ENCODE measurements around the gene SLC25A12.
A peak's percentile ranks its signal among the peaks of the same experiment; 100 is the strongest.

Gene SLC25A12

DNA sequence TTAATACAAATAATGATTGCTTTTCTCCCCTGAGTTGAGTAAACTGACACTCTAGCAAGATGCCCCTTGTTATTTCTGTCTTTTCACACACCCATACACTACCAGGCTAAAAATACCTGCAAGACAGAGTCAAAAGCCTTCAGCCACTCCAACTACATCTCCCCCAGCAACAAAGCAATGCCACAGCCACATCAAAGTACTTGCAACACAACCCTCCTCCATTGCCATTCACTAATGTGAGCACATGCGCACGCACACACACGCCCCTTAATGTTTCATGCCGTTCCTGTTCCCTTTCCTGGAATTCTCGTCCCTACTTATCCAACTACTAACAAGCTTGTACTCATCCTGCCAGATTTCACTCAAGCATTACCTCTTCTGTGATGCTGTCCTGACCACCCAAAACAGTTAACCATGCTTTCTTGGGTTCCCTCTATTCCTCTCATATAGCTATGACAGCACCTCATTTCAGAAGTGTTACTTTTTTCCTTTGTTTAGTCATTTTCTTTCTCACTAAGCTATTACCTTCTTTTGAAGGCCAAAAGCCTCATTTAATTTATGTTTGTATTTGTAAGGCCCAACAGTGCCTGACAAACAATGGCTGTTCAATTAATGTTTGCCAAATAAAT, 29.6 kb downstream of the SLC25A12 start:
- Histone ChIP-seq H3K4me3 (ENCODE audit: low read depth, low read length) (no peak overlapping the region), H3K18ac (ENCODE audit: low read length) (no peak overlapping the region), H3K36me3 (ENCODE audit: control insufficient read depth in 1 of 2, insufficient read depth in 2 of 2, low read length in 2 of 2) (peaks cover 0 to 5% of the 10 kb centered on the region in 2 experiments), H3K27me3 (ENCODE audit: insufficient read depth, low read length) (no peaks in the 10 kb centered on the region), H2AFZ (ENCODE audit: insufficient read depth, low read length, poor library complexity) (no peak overlapping the region), H3K79me1 (ENCODE audit: low read length) (no peaks in the 10 kb centered on the region), H3K4ac (ENCODE audit: low read depth, low read length) (no peak overlapping the region), H3K4me1 (ENCODE audit: control insufficient read depth in 1 of 2, insufficient read depth in 2 of 2, low read length in 2 of 2) (no peaks in the 10 kb centered on the region), H3K9ac (ENCODE audit: low read length) (no peak overlapping the region), H3K79me2 (ENCODE audit: control insufficient read depth, insufficient read depth, low read length, poor library complexity) (no peaks in the 10 kb centered on the region), H2BK5ac (ENCODE audit: low read depth, low read length, poor library complexity) (no peak overlapping the region), H3K23ac (ENCODE audit: low read length) (no peak overlapping the region), H4K91ac (ENCODE audit: low read depth, low read length) (no peak overlapping the region), H4K8ac (ENCODE audit: low read depth, low read length) (no peak overlapping the region), H3K9me3 (ENCODE audit: insufficient read depth, low read depth, low read length) (no peaks in the 10 kb centered on the region), H4K12ac (ENCODE audit: low read depth, low read length) (no peak overlapping the region), H2BK120ac (ENCODE audit: insufficient read depth, low read length, poor library complexity) (no peak overlapping the region), H3K14ac (ENCODE audit: low read length) (no peak overlapping the region), H3K4me2 (ENCODE audit: low read length) (no peak overlapping the region), H3K27ac (ENCODE audit: low read depth, low read length) (no peak overlapping the region), H2AK5ac (ENCODE audit: low read length) (no peak overlapping the region), H2BK12ac (ENCODE audit: low read length) (no peak overlapping the region)
- no CpG with 5 or more reads among the region's 5 CpGs for WGBS (ENCODE audit: extremely low coverage, insufficient coverage, insufficient read length)
- DNase-seq, result no peak

DNA sequence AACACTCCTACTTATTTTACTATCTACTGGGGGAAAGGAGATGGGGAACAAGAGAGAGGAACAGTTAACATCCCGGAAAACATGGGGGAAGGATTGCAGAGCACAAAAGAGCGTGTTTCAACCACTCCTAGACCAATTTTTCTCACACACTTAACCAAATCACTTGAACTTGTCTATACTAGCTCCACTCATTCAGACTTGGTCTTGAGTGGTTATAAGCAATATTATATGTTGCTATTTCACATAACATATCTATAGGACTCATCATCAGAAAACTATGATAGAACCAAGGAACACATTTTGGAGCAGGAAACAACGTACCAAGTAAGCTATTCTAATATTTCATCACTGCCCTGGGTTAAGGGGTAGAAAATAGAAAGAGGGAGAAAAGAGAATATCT, 31.5 kb downstream of the SLC25A12 start:
- Histone ChIP-seq H3K9me3 (ENCODE audit: insufficient read depth, low read depth, low read length) (no peaks in the 10 kb centered on the region), H4K12ac (ENCODE audit: low read depth, low read length) (no peak overlapping the region), H3K36me3 (ENCODE audit: control insufficient read depth in 1 of 2, insufficient read depth in 2 of 2, low read length in 2 of 2) (no peaks in the 10 kb centered on the region), H2AK5ac (ENCODE audit: low read length) (no peak overlapping the region), H3K9ac (ENCODE audit: low read length) (no peak overlapping the region), H3K79me1 (ENCODE audit: low read length) (no peaks in the 10 kb centered on the region), H3K18ac (ENCODE audit: low read length) (no peak overlapping the region), H3K27ac (ENCODE audit: low read depth, low read length) (no peak overlapping the region), H3K4me2 (ENCODE audit: low read length) (no peak overlapping the region), H3K14ac (ENCODE audit: low read length) (no peak overlapping the region), H3K23ac (ENCODE audit: low read length) (no peak overlapping the region), H3K27me3 (ENCODE audit: insufficient read depth, low read length) (no peaks in the 10 kb centered on the region), H2AFZ (ENCODE audit: insufficient read depth, low read length, poor library complexity) (no peak overlapping the region), H3K4me3 (ENCODE audit: low read depth, low read length) (no peak overlapping the region), H3K79me2 (ENCODE audit: control insufficient read depth, insufficient read depth, low read length, poor library complexity) (no peaks in the 10 kb centered on the region), H2BK120ac (ENCODE audit: insufficient read depth, low read length, poor library complexity) (no peak overlapping the region), H2BK12ac (ENCODE audit: low read length) (no peak overlapping the region), H4K8ac (ENCODE audit: low read depth, low read length) (no peak overlapping the region), H4K91ac (ENCODE audit: low read depth, low read length) (no peak overlapping the region), H3K4ac (ENCODE audit: low read depth, low read length) (no peak overlapping the region), H3K4me1 (ENCODE audit: control insufficient read depth in 1 of 2, insufficient read depth in 2 of 2, low read length in 2 of 2) (no peaks in the 10 kb centered on the region), H2BK5ac (ENCODE audit: low read depth, low read length, poor library complexity) (no peak overlapping the region)
- DNase-seq, result no peak
- WGBS (ENCODE audit: extremely low coverage, insufficient coverage, insufficient read length), result no CpG with 5 or more reads among the region's 3 CpGs

DNA sequence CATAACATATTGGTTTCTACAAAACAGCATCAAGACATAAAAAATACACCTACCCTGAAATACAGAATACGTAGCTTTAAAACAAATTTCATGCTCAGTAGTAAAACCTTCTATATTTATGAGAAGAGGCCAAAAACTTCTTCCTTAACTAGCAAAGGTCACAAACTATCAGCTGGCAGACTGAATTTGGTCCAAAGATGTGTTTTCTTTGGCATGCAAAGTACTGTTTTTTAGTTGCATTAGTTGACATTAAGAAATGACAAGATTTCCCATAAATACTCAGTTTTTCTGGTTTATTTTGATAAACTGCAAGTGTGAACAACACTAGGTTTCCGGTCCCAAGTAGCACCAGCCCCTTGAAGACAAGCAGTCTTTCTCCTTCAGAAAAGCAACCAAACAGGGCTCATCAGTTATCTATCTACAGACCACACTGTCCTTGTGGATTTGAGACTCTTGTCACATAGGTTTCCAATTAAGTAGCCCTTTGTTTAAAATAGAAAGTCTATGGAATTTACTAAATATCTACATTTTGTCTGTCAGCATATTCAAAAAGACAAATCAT, 35.6 kb downstream of the SLC25A12 start:
- Histone ChIP-seq H3K4me2 (ENCODE audit: low read length) (no peak overlapping the region), H3K9me3 (ENCODE audit: insufficient read depth, low read depth, low read length) (no peaks in the 10 kb centered on the region), H3K36me3 (ENCODE audit: control insufficient read depth in 1 of 2, insufficient read depth in 2 of 2, low read length in 2 of 2) (no peaks in the 10 kb centered on the region), H2BK5ac (ENCODE audit: low read depth, low read length, poor library complexity) (no peak overlapping the region), H3K4me3 (ENCODE audit: low read depth, low read length) (no peak overlapping the region), H3K9ac (ENCODE audit: low read length) (no peak overlapping the region), H3K14ac (ENCODE audit: low read length) (no peak overlapping the region), H3K4ac (ENCODE audit: low read depth, low read length) (no peak overlapping the region), H2BK12ac (ENCODE audit: low read length) (no peak overlapping the region), H3K79me2 (ENCODE audit: control insufficient read depth, insufficient read depth, low read length, poor library complexity) (no peaks in the 10 kb centered on the region), H2BK120ac (ENCODE audit: insufficient read depth, low read length, poor library complexity) (no peak overlapping the region), H4K12ac (ENCODE audit: low read depth, low read length) (no peak overlapping the region), H4K8ac (ENCODE audit: low read depth, low read length) (no peak overlapping the region), H4K91ac (ENCODE audit: low read depth, low read length) (no peak overlapping the region), H2AK5ac (ENCODE audit: low read length) (no peak overlapping the region), H3K79me1 (ENCODE audit: low read length) (no peaks in the 10 kb centered on the region), H3K27me3 (ENCODE audit: insufficient read depth, low read length) (no peaks in the 10 kb centered on the region), H3K27ac (ENCODE audit: low read depth, low read length) (no peak overlapping the region), H3K18ac (ENCODE audit: low read length) (no peak overlapping the region), H3K4me1 (ENCODE audit: control insufficient read depth in 1 of 2, insufficient read depth in 2 of 2, low read length in 2 of 2) (no peaks in the 10 kb centered on the region), H2AFZ (ENCODE audit: insufficient read depth, low read length, poor library complexity) (no peak overlapping the region), H3K23ac (ENCODE audit: low read length) (no peak overlapping the region)
- no CpG with 5 or more reads among the region's 2 CpGs for WGBS (ENCODE audit: extremely low coverage, insufficient coverage, insufficient read length)
- DNase-seq, result no peak

DNA sequence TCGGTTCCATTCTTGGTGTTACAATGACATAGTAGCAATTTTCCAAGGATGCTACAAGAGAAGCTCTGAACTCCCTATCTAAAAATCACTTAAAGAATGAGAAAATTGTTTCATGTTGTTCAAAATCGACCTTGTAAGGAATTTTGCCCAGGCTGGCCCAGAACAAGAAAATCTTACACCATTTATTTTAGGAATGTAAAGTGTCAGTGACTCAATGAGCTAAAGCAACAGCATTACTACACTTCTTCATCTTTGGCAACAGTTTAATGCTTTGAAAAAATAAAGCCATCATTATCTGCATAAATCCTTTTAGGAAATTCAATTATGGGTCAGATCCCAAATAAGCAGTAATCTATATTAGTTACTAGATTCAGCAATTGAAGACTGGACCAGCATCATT, 38.6 kb downstream of the SLC25A12 start:
- Histone ChIP-seq H4K12ac (ENCODE audit: low read depth, low read length) (no peak overlapping the region), H3K4me3 (ENCODE audit: low read depth, low read length) (no peak overlapping the region), H2AK5ac (ENCODE audit: low read length) (no peak overlapping the region), H2BK5ac (ENCODE audit: low read depth, low read length, poor library complexity) (no peak overlapping the region), H3K9ac (ENCODE audit: low read length) (no peak overlapping the region), H3K14ac (ENCODE audit: low read length) (no peak overlapping the region), H2BK12ac (ENCODE audit: low read length) (no peak overlapping the region), H3K27me3 (ENCODE audit: insufficient read depth, low read length) (no peaks in the 10 kb centered on the region), H3K36me3 (ENCODE audit: control insufficient read depth in 1 of 2, insufficient read depth in 2 of 2, low read length in 2 of 2) (no peaks in the 10 kb centered on the region), H4K8ac (ENCODE audit: low read depth, low read length) (no peak overlapping the region), H3K4me2 (ENCODE audit: low read length) (no peak overlapping the region), H3K4me1 (ENCODE audit: control insufficient read depth in 1 of 2, insufficient read depth in 2 of 2, low read length in 2 of 2) (no peaks in the 10 kb centered on the region), H3K79me2 (ENCODE audit: control insufficient read depth, insufficient read depth, low read length, poor library complexity) (no peaks in the 10 kb centered on the region), H3K18ac (ENCODE audit: low read length) (no peak overlapping the region), H2AFZ (ENCODE audit: insufficient read depth, low read length, poor library complexity) (no peak overlapping the region), H3K27ac (ENCODE audit: low read depth, low read length) (no peak overlapping the region), H3K23ac (ENCODE audit: low read length) (no peak overlapping the region), H2BK120ac (ENCODE audit: insufficient read depth, low read length, poor library complexity) (no peak overlapping the region), H3K9me3 (ENCODE audit: insufficient read depth, low read depth, low read length) (no peaks in the 10 kb centered on the region), H3K79me1 (ENCODE audit: low read length) (no peaks in the 10 kb centered on the region), H3K4ac (ENCODE audit: low read depth, low read length) (no peak overlapping the region), H4K91ac (ENCODE audit: low read depth, low read length) (no peak overlapping the region)
- no CpG with 5 or more reads among the region's 2 CpGs for WGBS (ENCODE audit: extremely low coverage, insufficient coverage, insufficient read length)
- peak; percentile 36 to 81 for DNase-seq

Measured in trophoblast cell (in vitro differentiated cells and primary cell).